IPS-20b (cell line): Measurements from ENCODE around the gene L3MBTL2.

Source experiments
- H3K27ac ChIP-seq: one replicate; pipeline ENCODE4 v1.5.1; 2013; ENCODE audit warnings: low read length
- H3K27me3 ChIP-seq: 2 replicates; pipeline ENCODE4 v1.6.1; 2013; ENCODE audit warnings: mild to moderate bottlenecking, low read length, inconsistent platforms; ENCODE audit not compliant: insufficient read depth
- H3K36me3 ChIP-seq: 2 replicates; pipeline ENCODE4 v1.6.1; 2013; ENCODE audit warnings: low read depth, mild to moderate bottlenecking, inconsistent platforms, low read length, moderate library complexity; ENCODE audit not compliant: insufficient read depth
- H3K4me1 ChIP-seq: 2 replicates; pipeline ENCODE4 v1.6.1; 2013; ENCODE audit warnings: mild to moderate bottlenecking, control low read depth, inconsistent platforms, low read length, moderate library complexity; ENCODE audit not compliant: insufficient read depth
- H3K4me3 ChIP-seq: 2 replicates; pipeline ENCODE4 v1.5.1; 2013; ENCODE audit warnings: mild to moderate bottlenecking, low read length, inconsistent platforms
- H3K9ac ChIP-seq: 2 replicates; pipeline ENCODE4 v1.6.1; 2013; ENCODE audit warnings: low read depth, mild to moderate bottlenecking, inconsistent platforms, low read length, moderate library complexity
- H3K9me3 ChIP-seq: 2 replicates; pipeline ENCODE4 v1.6.1; 2013; ENCODE audit warnings: mild to moderate bottlenecking, low read depth, low read length, inconsistent platforms; ENCODE audit not compliant: insufficient read depth

The L3MBTL2 gene

GRCh38 chr22:41261541-41262249 is 56.6 kb downstream of the L3MBTL2 start:
- H3K9me3 ChIP-seq, result no peaks in the 10 kb centered on the region
- peaks cover 98% of the 10 kb centered on the region for H3K36me3 ChIP-seq
- no peaks in the 10 kb centered on the region for H3K4me1 ChIP-seq
- H3K9ac ChIP-seq, result no peak overlapping the region
- H3K27me3 ChIP-seq, result no peaks in the 10 kb centered on the region
- H3K27ac ChIP-seq, result no peak overlapping the region
- H3K4me3 ChIP-seq, result no peak overlapping the region

- Histone ChIP-seq H3K27me3 (no peaks in the 10 kb centered on the region), H3K9me3 (no peaks in the 10 kb centered on the region), H3K4me3 (no peak overlapping the region), H3K9ac (no peak overlapping the region), H3K27ac (no peak overlapping the region), H3K36me3 (peaks cover 98% of the 10 kb centered on the region), H3K4me1 (no peaks in the 10 kb centered on the region)
Observed at GRCh38 chr22:41262250-41262765, 57.2 kb downstream of the L3MBTL2 start.

- H3K9ac ChIP-seq, result no peak overlapping the region
- no peaks in the 10 kb centered on the region for H3K4me1 ChIP-seq
- H3K4me3 ChIP-seq, result no peak overlapping the region
- H3K27me3 ChIP-seq, result no peaks in the 10 kb centered on the region
- H3K36me3 ChIP-seq, result peaks cover 98% of the 10 kb centered on the region
- no peak overlapping the region for H3K27ac ChIP-seq
- H3K9me3 ChIP-seq, result no peaks in the 10 kb centered on the region
Observed at GRCh38 chr22:41263704-41264103, 58.6 kb downstream of the L3MBTL2 start.

GRCh38 chr22:41264408-41264941 is 59.4 kb downstream of the L3MBTL2 start:
- H3K9ac ChIP-seq, result no peak overlapping the region
- H3K4me3 ChIP-seq, result no peak overlapping the region
- H3K9me3 ChIP-seq, result no peaks in the 10 kb centered on the region
- no peaks in the 10 kb centered on the region for H3K4me1 ChIP-seq
- H3K36me3 ChIP-seq, result peaks cover 98% of the 10 kb centered on the region
- no peaks in the 10 kb centered on the region for H3K27me3 ChIP-seq
- H3K27ac ChIP-seq, result no peak overlapping the region

GRCh38 chr22:41267958-41268357 is 62.8 kb downstream of the L3MBTL2 start:
- H3K9ac ChIP-seq, result no peak overlapping the region
- no peak overlapping the region for H3K4me3 ChIP-seq
- no peaks in the 10 kb centered on the region for H3K9me3 ChIP-seq
- H3K36me3 ChIP-seq, result peaks cover 93% of the 10 kb centered on the region
- H3K4me1 ChIP-seq, result no peaks in the 10 kb centered on the region
- no peak overlapping the region for H3K27ac ChIP-seq
- no peaks in the 10 kb centered on the region for H3K27me3 ChIP-seq

- no peaks in the 10 kb centered on the region for H3K9me3 ChIP-seq
- peaks cover 93% of the 10 kb centered on the region for H3K36me3 ChIP-seq
- H3K27me3 ChIP-seq, result no peaks in the 10 kb centered on the region
- no peak overlapping the region for H3K27ac ChIP-seq
- no peaks in the 10 kb centered on the region for H3K4me1 ChIP-seq
- no peak overlapping the region for H3K9ac ChIP-seq
- H3K4me3 ChIP-seq, result no peak overlapping the region
Observed at GRCh38 chr22:41271787-41272186, 66.7 kb downstream of the L3MBTL2 start.

- Histone ChIP-seq H3K4me3 (no peak overlapping the region), H3K9me3 (no peaks in the 10 kb centered on the region), H3K27me3 (no peaks in the 10 kb centered on the region), H3K4me1 (no peaks in the 10 kb centered on the region), H3K36me3 (peaks cover 91% of the 10 kb centered on the region), H3K27ac (no peak overlapping the region), H3K9ac (no peak overlapping the region)
Observed at GRCh38 chr22:41273128-41273527, 68.0 kb downstream of the L3MBTL2 start.

DNA sequence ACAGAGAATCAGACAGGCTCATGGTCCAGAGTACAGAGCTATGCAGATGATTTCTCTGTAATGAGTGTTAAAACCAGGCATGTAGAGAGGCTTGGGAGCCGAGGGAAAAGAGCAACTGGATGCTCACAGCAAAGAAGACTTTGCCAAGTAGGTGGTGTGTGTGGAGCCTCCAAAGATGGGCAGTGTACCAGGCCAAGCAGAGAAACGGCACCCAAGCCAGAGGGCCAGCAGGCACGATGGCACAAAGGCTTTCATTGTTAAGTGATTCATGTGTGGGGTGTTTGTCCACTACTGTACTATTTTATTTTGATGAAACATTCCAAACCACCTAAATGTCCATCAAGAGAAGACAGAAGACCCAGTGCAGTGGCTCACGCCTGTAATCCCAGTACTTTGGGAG is 69.7 kb downstream of the L3MBTL2 start:
- H3K9ac ChIP-seq, result no peak overlapping the region
- no peaks in the 10 kb centered on the region for H3K4me1 ChIP-seq
- peaks cover 90% of the 10 kb centered on the region for H3K36me3 ChIP-seq
- no peak overlapping the region for H3K27ac ChIP-seq
- H3K9me3 ChIP-seq, result no peaks in the 10 kb centered on the region
- H3K4me3 ChIP-seq, result no peak overlapping the region
- no peaks in the 10 kb centered on the region for H3K27me3 ChIP-seq

DNA sequence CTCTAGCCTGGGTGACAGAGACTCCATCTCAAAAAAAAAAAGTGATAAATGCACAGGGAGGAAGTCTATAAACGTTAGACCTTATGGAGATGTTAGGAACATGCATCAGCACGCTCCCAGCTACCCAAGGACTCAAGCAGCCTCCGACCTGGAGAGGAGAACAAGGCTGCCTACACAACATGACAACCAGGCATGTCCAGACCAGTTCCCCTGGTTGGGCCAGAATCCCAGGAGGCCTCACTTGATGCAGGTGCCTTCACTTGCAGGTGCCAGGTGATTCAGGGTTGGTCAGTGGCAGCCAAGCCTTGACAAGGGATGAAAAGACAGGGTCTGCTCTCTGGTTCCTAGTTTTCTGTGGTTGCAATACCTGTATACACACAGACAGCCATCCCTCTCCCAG is 75.0 kb downstream of the L3MBTL2 start:
- Histone ChIP-seq H3K27me3 (no peaks in the 10 kb centered on the region), H3K4me3 (no peak overlapping the region), H3K9me3 (no peaks in the 10 kb centered on the region), H3K4me1 (0 out of 2 replicates have a peak, but pooled peaks cover 2% of the 10 kb centered on the region), H3K36me3 (peaks cover 94% of the 10 kb centered on the region), H3K9ac (no peak overlapping the region), H3K27ac (no peak overlapping the region)

- no peaks in the 10 kb centered on the region for H3K27me3 ChIP-seq
- no peaks in the 10 kb centered on the region for H3K9me3 ChIP-seq
- H3K4me1 ChIP-seq, result 0 out of 2 replicates have a peak, but pooled peaks cover 2% of the 10 kb centered on the region
- H3K36me3 ChIP-seq, result peaks cover 86% of the 10 kb centered on the region
- H3K4me3 ChIP-seq, result no peak overlapping the region
- no peak overlapping the region for H3K27ac ChIP-seq
- H3K9ac ChIP-seq, result no peak overlapping the region
Observed at GRCh38 chr22:41280854-41281253, 75.7 kb downstream of the L3MBTL2 start.
